ENCODE data around the gene DMD. TPM values are rescaled to one million over a fixed set of nuclear protein-coding genes. Genes with fewer than 3 reads are reported as not detected.

Gene DMD
- total and polyA plus RNA-seq, 2 of the 8 experiments (the other 6 are each of a cell fraction or from before 2014, with no cell fraction given), result 4.8 to 7.4 TPM

- Histone ChIP-seq H4K20me1 (replicated peaks in 1 of 2; ENCODE audit: control insufficient read depth in 1 of 2, insufficient read depth in 2 of 2, low read length in 2 of 2) (no peaks in the 10 kb centered on the region), H3K14ac (ENCODE audit: insufficient read length) (no peak overlapping the region), H2AK5ac (ENCODE audit: low read depth, low read length) (no peak overlapping the region), H4K8ac (ENCODE audit: extremely low read depth, insufficient read depth, low read length) (no peak overlapping the region), H2BK5ac (ENCODE audit: low read depth, low read length) (no peak overlapping the region), H2BK20ac (ENCODE audit: low read length) (no peak overlapping the region), H2BK120ac (replicated peaks; ENCODE audit: low read depth, low read length) (no peak overlapping the region), H4K5ac (ENCODE audit: insufficient read length, low read depth, low read length) (no peak overlapping the region), H3K27me3 (replicated peaks in 1 of 4; ENCODE audit: control insufficient read depth in 3 of 4, extremely low read depth in 1 of 4, insufficient read depth in 3 of 4, low read length in 3 of 4) (no peaks in the 10 kb centered on the region), H3K4ac (replicated peaks; ENCODE audit: insufficient read length, low read depth, low read length) (no peak overlapping the region), H3K4me3 (ENCODE audit: extremely low read depth in 1 of 4, insufficient read depth in 2 of 4, low read depth in 3 of 4, low read length in 4 of 4) (no peak overlapping the region), H3K79me1 (ENCODE audit: low read depth, low read length) (no peaks in the 10 kb centered on the region), H3K4me2 (ENCODE audit: insufficient read depth in 1 of 2, low read depth in 2 of 2, low read length in 2 of 2) (no peak overlapping the region), H3K4me1 (replicated peaks in 1 of 4; ENCODE audit: control insufficient read depth in 3 of 4, insufficient read depth in 4 of 4, low read length in 3 of 4) (no peaks in the 10 kb centered on the region), H2BK12ac (ENCODE audit: low read depth, low read length) (no peak overlapping the region), H2AFZ (ENCODE audit: low read length) (no peak overlapping the region), H3K23ac (ENCODE audit: insufficient read length) (no peak overlapping the region), H4K91ac (replicated peaks; ENCODE audit: insufficient read length, low read length) (no peak overlapping the region), H3K9me3 (ENCODE audit: insufficient read depth in 2 of 2, low read depth in 1 of 2, low read length in 1 of 2) (no peaks in the 10 kb centered on the region), H3K18ac (ENCODE audit: extremely low read depth, low read length) (no peak overlapping the region), H2BK15ac (ENCODE audit: low read length) (no peak overlapping the region), H3K27ac (ENCODE audit: low read depth, low read length) (no peak overlapping the region), H3K79me2 (ENCODE audit: control insufficient read depth in 1 of 2, insufficient read depth in 2 of 2, low read length in 2 of 2) (no peaks in the 10 kb centered on the region), H3K9ac (replicated peaks in 1 of 4; ENCODE audit: extremely low read depth in 1 of 4, low read depth in 3 of 4, low read length in 3 of 4) (no peak overlapping the region), H3K36me3 (ENCODE audit: control insufficient read depth in 2 of 4, insufficient read depth in 4 of 4, low read length in 3 of 4) (no peaks in the 10 kb centered on the region), H3K23me2 (ENCODE audit: low read depth, low read length) (no peaks in the 10 kb centered on the region), H3K56ac (replicated peaks; ENCODE audit: insufficient read length, low read depth, low read length) (no peak overlapping the region)
- DNase-seq (ENCODE audit: low read depth in 1 of 2, low spot score in 2 of 2) (no peak), FAIRE-seq (peak; percentile 24)
- no peak for TF ChIP-seq RFX5 (IDR thresholded peaks at IDR 0.05; ENCODE audit: borderline replicate concordance, low read depth, low read length)
- TF ChIP-seq TEAD4 (IDR thresholded peaks at IDR 0.05; ENCODE audit: low read depth, low read length), result no peak
- no peak for TF ChIP-seq SP4 (IDR thresholded peaks at IDR 0.05; ENCODE audit: low read length)
- TF ChIP-seq RXRA (IDR thresholded peaks at IDR 0.05; ENCODE audit: insufficient read depth, low read depth, low read length), result no peak
- no peak for TF ChIP-seq PHF8 (conservative IDR thresholded peaks at IDR 0.05; ENCODE audit: low read depth, low read length)
- TF ChIP-seq EGR1 (IDR thresholded peaks at IDR 0.05; ENCODE audit: borderline replicate concordance, low read depth, low read length), result no peak
- no peak for TF ChIP-seq KDM5A (IDR thresholded peaks at IDR 0.05; ENCODE audit: low read length)
- no peak for TF ChIP-seq ASH2L (IDR thresholded peaks at IDR 0.05; ENCODE audit: low read length)
- TF ChIP-seq EP300 (IDR thresholded peaks at IDR 0.05; ENCODE audit: borderline replicate concordance in 1 of 2, low read depth in 2 of 2, low read length in 2 of 2), result no peak
- POLR2A ChIA-PET (ENCODE audit: partially characterized antibody), result no interaction called here
- CTCF ChIA-PET (ENCODE audit: partially characterized antibody), result interaction anchor here (0.7 kb wide), 1 partner anchor 53 kb away, joined by 3 read pairs; no protein-coding TSS in a partner anchor
- WGBS, 2 experiments (ENCODE audit: extremely low coverage in 1 of 2, insufficient coverage in 1 of 2, insufficient read length in 1 of 2, insufficient replicate concordance in 2 of 2, low coverage in 1 of 2, low lambda C conversion rate in 2 of 2, missing lambda C conversion rate in 1 of 2), result 100% methylated on average over 1 of the region's 1 CpG; no CpG with 5 or more reads in 1 of the 2 experiments
Observed at GRCh38 chrX:31091819-31092218, 2119.5 kb downstream of the DMD start.

Data from H1 (cell line).